Loucy (cell line): Measurements from ENCODE around the gene OR6N2.

ENCODE experiments used
- CTCF ChIP-seq: fragments of 200-600 bp; sonication (generic); conservative IDR thresholded peaks from 2 replicates; pipeline ENCODE4 v1.5.1; 2014; ENCODE audit warnings: mild to moderate bottlenecking, antibody characterized with exemption, low read length
- EZH2phosphoT487 ChIP-seq: fragments of 200-600 bp; IDR thresholded peaks from 2 replicates; pipeline ENCODE4 v1.6.1; 2018; ENCODE audit warnings: antibody characterized with exemption, mild to moderate bottlenecking, moderate library complexity, borderline replicate concordance

GRCh38 chr1:158798531-158798930 lies 17.5 kb upstream of the OR6N2 start:
- peak; percentile 37 for TF ChIP-seq CTCF
- TF ChIP-seq EZH2phosphoT487 = no peak
